ENCODE data around the gene STARD4. TPM values are rescaled to one million over a fixed set of nuclear protein-coding genes. Genes with fewer than 3 reads are reported as not detected.
A peak's percentile ranks its signal among the peaks of the same experiment; 100 is the strongest.

The STARD4 gene
- total and polyA plus RNA-seq, 2 of the 13 experiments (the other 11 are each of a cell fraction or from before 2014, with no cell fraction given), result 27.4 to 66.9 TPM

GRCh38 chr5:111495159-111495558 lies 17.2 kb downstream of the STARD4 start:
- H4K20me1 ChIP-seq (ENCODE audit: insufficient read depth, low read length), result no peaks in the 10 kb centered on the region
- no TSS peak for BruUV-seq (replicated peaks)
- FAIRE-seq (no peak), DNase-seq (ENCODE audit: low spot score) (no peak), ATAC-seq (no peak)
- no peak overlapping the region for H3K4me3 ChIP-seq (replicated peaks in 1 of 3; ENCODE audit: insufficient read depth in 1 of 3, low read depth in 2 of 3, low read length in 3 of 3)
- in situ Hi-C loops (cut with HindIII; ENCODE audit: extremely low pct_ligation_motif_present, low pct_unique_long_range_greater_than_20kb), result loop anchor here (25.0 kb wide), 1 partner anchor 333 kb away; no protein-coding TSS in a partner anchor
- 100% methylated on average over 1 of the region's 1 CpG for WGBS (ENCODE audit: low lambda C conversion rate)
- peaks cover 9% of the 10 kb centered on the region; the same call in 1 of the 2 replicates for H3K4me1 ChIP-seq (ENCODE audit: insufficient read depth, low read length)
- no peak overlapping the region for H2AFZ ChIP-seq (ENCODE audit: low read length)
- peaks cover 0 to 20% of the 10 kb centered on the region in 2 experiments for H3K36me3 ChIP-seq (replicated peaks in 1 of 2; ENCODE audit: control insufficient read depth in 1 of 2, insufficient read depth in 2 of 2, low read length in 2 of 2)
- H3K79me2 ChIP-seq (ENCODE audit: insufficient read depth, low read length), result peaks cover 3% of the 10 kb centered on the region
- H3K9me3 ChIP-seq (ENCODE audit: low read length), result no peaks in the 10 kb centered on the region
- intact Hi-C loops (cut with micrococcal nuclease; ENCODE audit: unreplicated experiment), result no loop called here
- H3K4me2 ChIP-seq (ENCODE audit: low read depth, low read length), result no peak overlapping the region
- CTCF ChIA-PET (ENCODE audit: low intra/inter-chr PET ratio, low total read pairs), result no interaction called here
- peak overlapping the region; percentile 17 for H3K27ac ChIP-seq (ENCODE audit: extremely low read length, insufficient read depth, low read length)
- POLR2A ChIA-PET, result no interaction called here
- no peaks in the 10 kb centered on the region for H3K27me3 ChIP-seq (ENCODE audit: control insufficient read depth in 1 of 2, insufficient read depth in 2 of 2, low read length in 2 of 2)
- no peak overlapping the region for H3K9ac ChIP-seq (ENCODE audit: insufficient read depth, low read depth, low read length)
- TF ChIP-seq ZNF430 (CRISPR knock-in tag; IDR thresholded peaks at IDR 0.05), result no peak
- TF ChIP-seq SALL2 (CRISPR knock-in tag; IDR thresholded peaks at IDR 0.05), result no peak
- no peak for TF ChIP-seq ZFP82 (CRISPR knock-in tag; IDR thresholded peaks at IDR 0.05; ENCODE audit: borderline replicate concordance)
- TF ChIP-seq, protein P1, sequence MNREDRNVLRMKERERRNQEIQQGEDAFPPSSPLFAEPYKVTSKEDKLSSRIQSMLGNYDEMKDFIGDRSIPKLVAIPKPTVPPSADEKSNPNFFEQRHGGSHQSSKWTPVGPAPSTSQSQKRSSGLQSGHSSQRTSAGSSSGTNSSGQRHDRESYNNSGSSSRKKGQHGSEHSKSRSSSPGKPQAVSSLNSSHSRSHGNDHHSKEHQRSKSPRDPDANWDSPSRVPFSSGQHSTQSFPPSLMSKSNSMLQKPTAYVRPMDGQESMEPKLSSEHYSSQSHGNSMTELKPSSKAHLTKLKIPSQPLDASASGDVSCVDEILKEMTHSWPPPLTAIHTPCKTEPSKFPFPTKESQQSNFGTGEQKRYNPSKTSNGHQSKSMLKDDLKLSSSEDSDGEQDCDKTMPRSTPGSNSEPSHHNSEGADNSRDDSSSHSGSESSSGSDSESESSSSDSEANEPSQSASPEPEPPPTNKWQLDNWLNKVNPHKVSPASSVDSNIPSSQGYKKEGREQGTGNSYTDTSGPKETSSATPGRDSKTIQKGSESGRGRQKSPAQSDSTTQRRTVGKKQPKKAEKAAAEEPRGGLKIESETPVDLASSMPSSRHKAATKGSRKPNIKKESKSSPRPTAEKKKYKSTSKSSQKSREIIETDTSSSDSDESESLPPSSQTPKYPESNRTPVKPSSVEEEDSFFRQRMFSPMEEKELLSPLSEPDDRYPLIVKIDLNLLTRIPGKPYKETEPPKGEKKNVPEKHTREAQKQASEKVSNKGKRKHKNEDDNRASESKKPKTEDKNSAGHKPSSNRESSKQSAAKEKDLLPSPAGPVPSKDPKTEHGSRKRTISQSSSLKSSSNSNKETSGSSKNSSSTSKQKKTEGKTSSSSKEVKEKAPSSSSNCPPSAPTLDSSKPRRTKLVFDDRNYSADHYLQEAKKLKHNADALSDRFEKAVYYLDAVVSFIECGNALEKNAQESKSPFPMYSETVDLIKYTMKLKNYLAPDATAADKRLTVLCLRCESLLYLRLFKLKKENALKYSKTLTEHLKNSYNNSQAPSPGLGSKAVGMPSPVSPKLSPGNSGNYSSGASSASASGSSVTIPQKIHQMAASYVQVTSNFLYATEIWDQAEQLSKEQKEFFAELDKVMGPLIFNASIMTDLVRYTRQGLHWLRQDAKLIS (CRISPR knock-in tag; IDR thresholded peaks at IDR 0.05), result no peak
- TF ChIP-seq ZNF530 (CRISPR knock-in tag; IDR thresholded peaks at IDR 0.05; ENCODE audit: low read depth), result no peak
- TF ChIP-seq MZF1 (CRISPR knock-in tag; IDR thresholded peaks at IDR 0.05; ENCODE audit: borderline replicate concordance), result no peak
- no peak for TF ChIP-seq SALL1 (CRISPR knock-in tag; IDR thresholded peaks at IDR 0.05)
- TF ChIP-seq ZNF101 (CRISPR knock-in tag; IDR thresholded peaks at IDR 0.05; ENCODE audit: borderline replicate concordance, low read depth), result no peak
- TF ChIP-seq YEATS4 (CRISPR knock-in tag; IDR thresholded peaks at IDR 0.05; ENCODE audit: borderline replicate concordance), result no peak
- no peak for TF ChIP-seq KAT7 (CRISPR knock-in tag; IDR thresholded peaks at IDR 0.05; ENCODE audit: borderline replicate concordance)
- TF ChIP-seq ZBTB37 (CRISPR knock-in tag; IDR thresholded peaks at IDR 0.05), result no peak
- no peak for TF ChIP-seq ZBTB10 (CRISPR knock-in tag; IDR thresholded peaks at IDR 0.05; ENCODE audit: borderline replicate concordance)
- TF ChIP-seq DNMT3B (CRISPR knock-in tag; conservative IDR thresholded peaks at IDR 0.05), result no peak
- TF ChIP-seq ZNF770 (CRISPR knock-in tag; IDR thresholded peaks at IDR 0.05), result no peak
